HG03097 (cell line): Measurements from ENCODE around the gene ERH.

Experiments used
- ATAC-seq: cut with Tn5 transposase; IDR thresholded peaks from one replicate; pipeline ENCODE4 v1.9.1; 2021; ENCODE audit not compliant: unreplicated experiment, low FRiP score

The ERH gene

DNA sequence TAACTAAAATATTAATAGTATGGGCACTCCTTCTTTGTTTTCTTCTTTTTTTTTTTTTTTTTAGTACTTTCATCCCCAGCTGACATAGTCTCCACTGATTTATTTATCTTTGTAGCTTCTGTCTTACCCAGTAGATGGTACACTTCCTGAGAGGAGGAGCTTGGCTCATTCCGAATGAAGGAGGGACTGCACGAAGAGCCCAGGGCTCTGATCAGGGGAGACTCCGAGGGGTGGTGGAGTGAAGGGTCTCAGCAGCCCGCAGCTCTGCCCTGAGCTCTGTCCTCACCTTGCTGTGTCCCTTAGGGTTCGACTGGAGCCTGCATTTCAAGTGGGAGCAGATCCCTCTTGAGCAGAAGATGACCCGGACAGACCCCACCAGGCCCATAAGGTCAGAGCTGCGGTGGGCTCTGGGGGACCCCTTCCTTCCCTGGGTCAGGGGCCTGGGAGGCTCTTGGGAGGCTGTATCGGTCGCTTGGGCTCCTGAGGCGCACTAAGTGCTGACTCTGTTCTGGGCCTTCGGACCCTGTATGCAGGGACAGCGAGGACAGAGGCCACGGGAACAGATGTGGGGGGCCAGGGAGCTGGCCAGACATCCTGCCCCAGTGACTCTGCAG lies 65.2 kb downstream of the ERH start:
- no peak for ATAC-seq

DNA sequence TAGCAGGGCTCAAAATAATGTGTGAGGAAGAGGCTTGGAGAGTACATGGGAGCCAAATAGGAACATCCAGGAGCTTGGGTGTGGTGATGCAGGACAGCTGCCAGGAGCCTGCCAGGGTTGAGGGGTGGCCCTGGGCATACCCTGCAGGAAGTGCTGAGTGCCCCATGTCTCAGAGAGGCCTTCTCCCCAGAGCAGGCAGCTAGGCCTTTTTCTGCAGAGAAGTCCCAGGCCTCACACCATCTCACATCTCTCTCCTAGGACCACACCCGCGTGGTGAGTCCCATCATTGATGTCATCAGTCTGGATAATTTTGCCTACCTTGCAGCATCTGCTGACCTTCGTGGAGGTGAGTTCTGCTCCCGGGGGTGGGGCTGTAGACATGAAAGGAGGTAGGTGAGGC lies 66.9 kb downstream of the ERH start:
- ATAC-seq = no peak
